HepG2 (cell line): ENCODE data around the gene LAMA5. TPM values are rescaled to one million over a fixed set of nuclear protein-coding genes. Genes with fewer than 3 reads are reported as not detected.
A peak's percentile ranks its signal among the peaks of the same experiment; 100 is the strongest.

Experiments
- PAF1 ChIP-seq: IDR thresholded peaks from 2 replicates; pipeline ENCODE4 v1.6.1; 2016; ENCODE audit warnings: missing genetic modification reagents, missing compliant biosample characterization
- PCBP1 ChIP-seq: fragments of 200-400 bp; formaldehyde crosslinking; IDR thresholded peaks from 2 replicates; pipeline ENCODE4 v1.6.1; 2017; ENCODE audit warnings: mild to moderate bottlenecking, low read depth, low read length, borderline replicate concordance
- polyA plus RNA-seq, 8 experiments: library from polyadenylated mRNA; depleted of rRNA in 3 of 8; stranded (reverse) in 7 of 8; unstranded in 1 of 8; fragments of >200 nt; fragmentation: Illumina TruSeq in 4 of 8; extraction: Trizol in 4 of 8; gene quantifications; 2 replicates each; pipeline versions ENCODE4 v1.2.1 to v1.2.3, GENCODE V29; 2011 to 2016; ENCODE audit warnings: low read depth in 4 of 8, missing spikeins in 1 of 8, mixed read lengths in 1 of 8; ENCODE audit not compliant: insufficient read depth in 1 of 8
- total RNA-seq, 5 experiments: library from RNA; depleted of rRNA; stranded (reverse); fragments of >200 nt; fragmentation: Illumina TruSeq; extraction: Trizol; gene quantifications; 2 replicates each; pipeline ENCODE4 v1.2.3, GENCODE V29; 2016; ENCODE audit warnings: low read depth in 1 of 5
- TF ChIP-seq, protein P1 (sequence below): sonication (generic); formaldehyde crosslinking; IDR thresholded peaks from 2 replicates; pipeline ENCODE4 v1.4.0; 2020; ENCODE audit warnings: missing genetic modification reagents
- TF ChIP-seq, protein P2 (sequence below): sonication (generic); formaldehyde crosslinking; IDR thresholded peaks from 2 replicates; pipeline ENCODE4 v1.4.0; 2020; ENCODE audit warnings: missing genetic modification reagents, borderline replicate concordance

LAMA5 gene
- total and polyA plus RNA-seq, 2 of the 13 experiments (the other 11 are each of a cell fraction or from before 2014, with no cell fraction given): 21.0 to 44.7 TPM

DNA sequence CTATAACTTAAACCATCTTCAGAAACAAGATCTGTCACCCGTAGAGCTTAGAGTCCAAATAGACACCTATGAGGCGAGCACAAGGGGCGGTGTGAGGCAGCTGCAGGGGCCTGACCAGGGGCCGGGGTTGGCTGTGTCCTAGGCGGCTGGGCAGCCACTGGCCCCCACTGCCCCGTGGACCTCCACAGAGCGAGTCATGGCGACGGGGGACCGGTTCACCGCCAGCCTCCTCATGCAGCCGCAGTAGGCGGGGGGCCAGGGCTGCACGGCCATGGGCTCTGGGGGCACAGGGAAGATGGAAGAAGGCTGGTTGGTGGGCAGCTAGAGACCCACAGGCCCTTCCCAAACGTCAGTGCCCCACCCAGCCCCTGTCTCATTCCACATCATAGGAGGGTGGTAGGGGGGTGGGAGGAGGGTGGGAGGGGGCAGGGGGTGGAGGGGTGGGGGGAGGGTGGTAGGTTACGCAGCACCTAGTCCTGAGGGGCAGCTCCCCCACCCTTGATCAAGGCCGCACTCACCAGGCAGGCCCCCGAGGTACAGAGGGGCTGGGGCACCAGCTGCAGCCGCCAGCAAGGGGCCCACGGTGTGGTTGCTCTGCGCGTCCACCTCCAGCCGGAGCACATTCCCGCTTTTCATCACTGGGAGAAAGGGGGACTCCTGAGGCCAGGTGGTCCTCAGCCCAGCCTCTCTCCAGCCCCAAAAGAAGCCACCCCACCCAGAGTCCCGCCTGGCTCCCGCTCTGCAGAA is 57.7 kb downstream of the LAMA5 start (continued):
- TF ChIP-seq, protein P1, sequence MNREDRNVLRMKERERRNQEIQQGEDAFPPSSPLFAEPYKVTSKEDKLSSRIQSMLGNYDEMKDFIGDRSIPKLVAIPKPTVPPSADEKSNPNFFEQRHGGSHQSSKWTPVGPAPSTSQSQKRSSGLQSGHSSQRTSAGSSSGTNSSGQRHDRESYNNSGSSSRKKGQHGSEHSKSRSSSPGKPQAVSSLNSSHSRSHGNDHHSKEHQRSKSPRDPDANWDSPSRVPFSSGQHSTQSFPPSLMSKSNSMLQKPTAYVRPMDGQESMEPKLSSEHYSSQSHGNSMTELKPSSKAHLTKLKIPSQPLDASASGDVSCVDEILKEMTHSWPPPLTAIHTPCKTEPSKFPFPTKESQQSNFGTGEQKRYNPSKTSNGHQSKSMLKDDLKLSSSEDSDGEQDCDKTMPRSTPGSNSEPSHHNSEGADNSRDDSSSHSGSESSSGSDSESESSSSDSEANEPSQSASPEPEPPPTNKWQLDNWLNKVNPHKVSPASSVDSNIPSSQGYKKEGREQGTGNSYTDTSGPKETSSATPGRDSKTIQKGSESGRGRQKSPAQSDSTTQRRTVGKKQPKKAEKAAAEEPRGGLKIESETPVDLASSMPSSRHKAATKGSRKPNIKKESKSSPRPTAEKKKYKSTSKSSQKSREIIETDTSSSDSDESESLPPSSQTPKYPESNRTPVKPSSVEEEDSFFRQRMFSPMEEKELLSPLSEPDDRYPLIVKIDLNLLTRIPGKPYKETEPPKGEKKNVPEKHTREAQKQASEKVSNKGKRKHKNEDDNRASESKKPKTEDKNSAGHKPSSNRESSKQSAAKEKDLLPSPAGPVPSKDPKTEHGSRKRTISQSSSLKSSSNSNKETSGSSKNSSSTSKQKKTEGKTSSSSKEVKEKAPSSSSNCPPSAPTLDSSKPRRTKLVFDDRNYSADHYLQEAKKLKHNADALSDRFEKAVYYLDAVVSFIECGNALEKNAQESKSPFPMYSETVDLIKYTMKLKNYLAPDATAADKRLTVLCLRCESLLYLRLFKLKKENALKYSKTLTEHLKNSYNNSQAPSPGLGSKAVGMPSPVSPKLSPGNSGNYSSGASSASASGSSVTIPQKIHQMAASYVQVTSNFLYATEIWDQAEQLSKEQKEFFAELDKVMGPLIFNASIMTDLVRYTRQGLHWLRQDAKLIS (CRISPR knock-in tag): no peak
- peak; percentile 97 for TF ChIP-seq PCBP1
- TF ChIP-seq, protein P2, sequence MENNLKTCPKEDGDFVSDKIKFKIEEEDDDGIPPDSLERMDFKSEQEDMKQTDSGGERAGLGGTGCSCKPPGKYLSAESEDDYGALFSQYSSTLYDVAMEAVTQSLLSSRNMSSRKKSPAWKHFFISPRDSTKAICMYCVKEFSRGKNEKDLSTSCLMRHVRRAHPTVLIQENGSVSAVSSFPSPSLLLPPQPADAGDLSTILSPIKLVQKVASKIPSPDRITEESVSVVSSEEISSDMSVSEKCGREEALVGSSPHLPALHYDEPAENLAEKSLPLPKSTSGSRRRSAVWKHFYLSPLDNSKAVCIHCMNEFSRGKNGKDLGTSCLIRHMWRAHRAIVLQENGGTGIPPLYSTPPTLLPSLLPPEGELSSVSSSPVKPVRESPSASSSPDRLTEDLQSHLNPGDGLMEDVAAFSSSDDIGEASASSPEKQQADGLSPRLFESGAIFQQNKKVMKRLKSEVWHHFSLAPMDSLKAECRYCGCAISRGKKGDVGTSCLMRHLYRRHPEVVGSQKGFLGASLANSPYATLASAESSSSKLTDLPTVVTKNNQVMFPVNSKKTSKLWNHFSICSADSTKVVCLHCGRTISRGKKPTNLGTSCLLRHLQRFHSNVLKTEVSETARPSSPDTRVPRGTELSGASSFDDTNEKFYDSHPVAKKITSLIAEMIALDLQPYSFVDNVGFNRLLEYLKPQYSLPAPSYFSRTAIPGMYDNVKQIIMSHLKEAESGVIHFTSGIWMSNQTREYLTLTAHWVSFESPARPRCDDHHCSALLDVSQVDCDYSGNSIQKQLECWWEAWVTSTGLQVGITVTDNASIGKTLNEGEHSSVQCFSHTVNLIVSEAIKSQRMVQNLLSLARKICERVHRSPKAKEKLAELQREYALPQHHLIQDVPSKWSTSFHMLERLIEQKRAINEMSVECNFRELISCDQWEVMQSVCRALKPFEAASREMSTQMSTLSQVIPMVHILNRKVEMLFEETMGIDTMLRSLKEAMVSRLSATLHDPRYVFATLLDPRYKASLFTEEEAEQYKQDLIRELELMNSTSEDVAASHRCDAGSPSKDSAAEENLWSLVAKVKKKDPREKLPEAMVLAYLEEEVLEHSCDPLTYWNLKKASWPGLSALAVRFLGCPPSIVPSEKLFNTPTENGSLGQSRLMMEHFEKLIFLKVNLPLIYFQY: no peak
- no peak for TF ChIP-seq PAF1 (CRISPR knock-in tag)
